GM13977 (cell line): ENCODE measurements around the gene SSNA1.

Source experiments
- DNase-seq: peaks from one replicate; pipeline ENCODE4 v3.0.0; 2012; ENCODE audit warnings: low spot score
- CTCF ChIP-seq: IDR thresholded peaks from 2 replicates; pipeline ENCODE4 v1.5.1; 2012; ENCODE audit warnings: mild to moderate bottlenecking, control low read depth; ENCODE audit not compliant: insufficient read depth; ENCODE audit errors: extremely low read depth, missing control alignments
- in situ Hi-C: fragments of 300-500 bp; cut with MboI; formaldehyde crosslinking; loops from one replicate; pipeline ENCODE4 v1.12.0; 2022; ENCODE audit warnings: low sequenced_read_pairs, low pct_unique_long_range_greater_than_20kb, mixed read lengths, inconsistent platforms; ENCODE audit not compliant: unreplicated experiment

The SSNA1 gene

DNA sequence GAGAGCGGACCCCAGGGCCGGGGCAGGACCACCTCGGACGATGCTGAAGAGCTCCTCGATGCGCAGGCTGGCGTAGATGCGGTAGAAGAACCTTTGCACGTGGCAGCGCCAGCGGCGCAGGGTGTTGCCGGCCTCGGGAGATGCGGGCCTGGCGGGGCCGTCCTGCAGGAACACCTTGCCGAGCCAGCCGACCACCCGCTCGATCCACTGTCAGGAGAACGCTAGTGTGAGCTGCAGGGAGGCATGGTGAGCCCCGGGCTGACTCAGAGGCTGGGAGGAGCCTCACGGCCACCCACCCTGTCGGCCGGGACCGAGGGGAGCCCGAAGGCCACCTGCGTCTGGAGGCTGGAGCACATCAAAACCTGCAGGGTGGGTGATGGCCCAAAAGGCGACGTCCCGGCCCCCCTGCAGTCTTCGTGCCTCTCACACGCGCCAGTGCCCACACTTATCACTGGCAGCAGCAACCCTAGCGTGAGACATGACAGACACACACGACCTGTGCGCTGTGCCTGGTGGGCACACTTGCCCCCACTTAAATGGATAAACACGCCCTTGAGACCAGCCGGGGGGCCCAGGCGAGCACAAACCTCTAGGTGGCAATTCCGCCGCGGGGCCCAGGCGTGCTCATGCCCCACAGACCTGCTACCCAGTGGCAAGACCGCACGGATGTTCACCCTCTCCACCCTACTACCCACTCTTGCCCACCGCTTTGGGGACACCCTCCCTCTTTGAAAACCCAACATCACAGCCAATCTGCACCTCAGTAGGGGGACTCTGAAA is 3.4 kb upstream of the SSNA1 start:
- TF ChIP-seq CTCF, result no peak
- in situ Hi-C loops, result no loop called here
- no peak for DNase-seq

DNA sequence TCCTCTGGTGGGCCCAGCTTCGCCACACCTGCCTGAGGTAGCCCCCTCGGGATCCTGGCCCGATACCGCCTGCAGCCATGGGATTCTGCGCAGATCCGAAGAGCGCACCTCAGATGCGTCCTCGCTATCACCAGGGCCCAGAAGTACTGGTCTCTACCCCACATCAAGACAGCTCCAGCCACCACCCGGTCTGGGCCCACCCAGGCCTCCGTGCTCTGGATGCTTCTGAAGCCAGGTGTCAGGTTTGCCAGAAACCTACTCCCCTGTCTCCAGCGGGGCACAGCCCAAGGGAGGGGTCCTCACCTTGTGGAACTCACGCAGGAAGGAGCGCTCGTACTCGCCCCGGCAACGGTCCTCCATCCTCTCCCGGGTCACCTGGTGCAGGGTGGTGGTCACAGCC is 2.6 kb upstream of the SSNA1 start:
- in situ Hi-C loops, result no loop called here
- no peak for TF ChIP-seq CTCF
- DNase-seq, result no peak

GRCh38 chr9:137186385-137186784 is 2.1 kb upstream of the SSNA1 start:
- TF ChIP-seq CTCF, result no peak
- DNase-seq, result no peak
- in situ Hi-C loops, result no loop called here

DNA sequence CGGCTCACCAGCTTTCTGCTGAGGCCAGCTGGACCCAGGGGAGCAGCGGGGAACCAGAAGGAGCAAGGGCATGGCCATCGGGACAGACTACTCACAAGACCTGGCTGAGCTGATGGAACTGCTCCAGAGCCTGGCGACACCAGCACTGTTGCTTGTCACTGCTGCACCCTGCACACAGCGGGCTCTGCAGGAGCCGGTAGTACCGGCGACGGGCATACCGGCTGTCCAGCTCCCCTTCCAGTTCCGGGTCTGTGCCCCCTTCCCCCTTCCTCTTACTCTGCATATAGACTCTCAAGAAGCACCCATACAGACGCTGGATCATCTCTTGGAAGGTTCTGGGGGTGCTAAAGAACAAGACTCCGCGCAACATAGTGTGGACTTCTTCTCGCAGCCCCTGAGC is 1.1 kb upstream of the SSNA1 start:
- no peak for DNase-seq
- in situ Hi-C loops, result no loop called here
- TF ChIP-seq CTCF, result no peak

DNA sequence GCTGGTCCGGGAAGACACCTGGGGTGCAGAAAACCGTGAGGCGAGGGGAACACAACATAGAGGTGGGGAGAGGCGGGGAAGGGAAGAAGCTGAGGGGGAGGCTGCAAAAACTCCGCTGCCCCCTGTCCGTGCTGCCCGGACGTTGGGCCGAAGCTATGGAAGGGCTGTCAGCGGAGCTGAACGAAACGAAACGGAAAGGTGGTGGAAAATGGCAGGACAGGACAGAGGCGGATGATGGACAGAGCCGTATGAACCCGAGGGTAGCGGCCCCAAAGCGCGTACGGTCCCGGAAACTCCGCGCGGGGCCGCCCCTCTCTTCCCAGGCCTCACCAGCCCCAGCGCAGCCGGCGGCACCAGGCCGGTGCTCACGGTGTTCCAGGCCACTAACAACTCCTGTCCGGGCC is 388 bp upstream of the SSNA1 start:
- no peak for TF ChIP-seq CTCF
- DNase-seq, result no peak
- in situ Hi-C loops, result no loop called here

- in situ Hi-C loops, result no loop called here
- DNase-seq, result no peak
- TF ChIP-seq CTCF, result no peak
These were observed 1.1 kb downstream of the SSNA1 start for GRCh38 chr9:137189297-137190295.
